Lung (tissue), 12 donors: ENCODE data around the gene FRMD4A. TPM values are rescaled to one million over a fixed set of nuclear protein-coding genes. Genes with fewer than 3 reads are reported as not detected.
A peak's percentile ranks its signal among the peaks of the same experiment; 100 is the strongest.

Experiments
- ATAC-seq: fragments of 200-7000 bp; cut with Tn5 transposase; one replicate; pipeline ENCODE4 v1.9.1; 2020; ENCODE audit warnings: moderate number of reproducible peaks; ENCODE audit not compliant: insufficient read depth, low FRiP score
- DNase-seq, 3 donors: peaks; one replicate each; pipeline ENCODE4 v3.0.0-alpha.2; 2013 to 2017
- H3K27ac ChIP-seq, 2 donors: one replicate each; pipeline ENCODE4 v1.5.1; 2013; ENCODE audit warnings: mild to moderate bottlenecking in 2 of 2, moderate library complexity in 2 of 2, control low read depth in 1 of 2, inconsistent platforms in 1 of 2, low read depth in 1 of 2, low read length in 1 of 2
- H3K27me3 ChIP-seq, 3 donors: one replicate each; pipeline ENCODE4 v1.5.1; 2013; ENCODE audit warnings: low read length in 2 of 3; ENCODE audit not compliant: control insufficient read depth in 3 of 3, insufficient read depth in 3 of 3
- H3K36me3 ChIP-seq, 4 donors: one replicate each; pipeline ENCODE4 v1.5.1; 2013; ENCODE audit warnings: low read length in 4 of 4, mild to moderate bottlenecking in 1 of 4, moderate library complexity in 1 of 4; ENCODE audit not compliant: control insufficient read depth in 4 of 4, insufficient read depth in 4 of 4
- H3K4me1 ChIP-seq, 5 donors: one replicate each; pipeline ENCODE4 v1.5.1; 2013; ENCODE audit warnings: low read length in 5 of 5, mild to moderate bottlenecking in 2 of 5, moderate library complexity in 1 of 5; ENCODE audit not compliant: control insufficient read depth in 5 of 5, insufficient read depth in 5 of 5
- H3K4me3 ChIP-seq: one replicate; pipeline ENCODE4 v1.5.1; 2013; ENCODE audit warnings: mild to moderate bottlenecking, control low read depth, moderate library complexity
- H3K9ac ChIP-seq, 2 donors: one replicate each; pipeline ENCODE4 v1.5.1; 2013; ENCODE audit warnings: low read length in 2 of 2, control low read depth in 1 of 2; ENCODE audit not compliant: insufficient read depth in 1 of 2
- H3K9me3 ChIP-seq, 4 donors: one replicate each; pipeline ENCODE4 v1.5.1; 2013; ENCODE audit warnings: low read length in 3 of 4, mild to moderate bottlenecking in 1 of 4, moderate library complexity in 1 of 4; ENCODE audit not compliant: control insufficient read depth in 4 of 4, insufficient read depth in 3 of 4
- CTCF ChIP-seq: IDR thresholded peaks from 2 replicates; pipeline ENCODE4 v1.5.1; 2012; ENCODE audit warnings: mild to moderate bottlenecking; ENCODE audit errors: control extremely low read depth, extremely low read depth
- WGBS, 2 donors: extraction: QIAGEN DNeasy Blood & Tissue Kit; methylation state at CpG; one replicate each; pipeline ENCODE4 v1.1.7; 2013; 5-methylcytosine and 5-hydroxymethylcytosine counted together
- polyA plus RNA-seq, 2 donors: library from polyadenylated mRNA; stranded (reverse); fragments of 200-250 nt; gene quantifications; one replicate each; pipeline ENCODE4 v1.2.1, GENCODE V29; 2013
- total RNA-seq, 2 donors: library from RNA; depleted of rRNA in 1 of 2; stranded (reverse); fragments of >200 nt in 1 of 2; gene quantifications; one replicate each; pipeline ENCODE4 v1.2.1, GENCODE V29; 2014 to 2021
- donor health status: control.
- donor health status: control.
- donor health status: Bipolar disorder and iron deficiency.
- donor health status: healthy.
- donor health status: DM: yes; HTN: yes; CAD: no.

Gene FRMD4A
- total and polyA plus RNA-seq, 4 donors, result 12.0 to 64.5 (median 29.3) TPM

- Histone ChIP-seq H3K9ac (no peak overlapping the region), H3K4me3 (no peak overlapping the region), H3K9me3 (no peaks in the 10 kb centered on the region), H3K27ac (peak overlapping the region in 1 of 2 donors; percentile 30), H3K4me1 (peaks cover 0 to 14% (median 6%) of the 10 kb centered on the region in 5 donors), H3K27me3 (no peaks in the 10 kb centered on the region), H3K36me3 (peaks cover 3 to 47% (median 32%) of the 10 kb centered on the region in 4 donors)
- ATAC-seq, result no peak
- TF ChIP-seq CTCF, result no peak
- 77 to 89% methylated on average over 6 of the region's 6 CpGs for WGBS, 2 donors
- DNase-seq, result no peak
Observed at GRCh38 chr10:13698217-13698616, 632.5 kb downstream of the FRMD4A start.

- Histone ChIP-seq H3K9ac (no peak overlapping the region), H3K27ac (peak overlapping the region in 1 of 2 donors; percentile 32)
Observed at GRCh38 chr10:13696071-13696470, 634.7 kb downstream of the FRMD4A start.

GRCh38 chr10:13695588-13695987 lies 635.1 kb downstream of the FRMD4A start:
- DNase-seq (no peak), ATAC-seq (no peak)
- peak overlapping the region in 1 of 2 donors; percentile 32 for H3K27ac ChIP-seq
- no peak overlapping the region for H3K4me3 ChIP-seq
- H3K4me1 ChIP-seq, result peaks cover 0 to 10% (median 0%) of the 10 kb centered on the region in 5 donors
- 65% methylated on average over 13 of the region's 13 CpGs for WGBS, 2 donors
- TF ChIP-seq CTCF, result no peak
- H3K36me3 ChIP-seq, result peaks cover 14 to 42% (median 35%) of the 10 kb centered on the region in 4 donors
- H3K9me3 ChIP-seq, result no peaks in the 10 kb centered on the region
- no peak overlapping the region for H3K9ac ChIP-seq
- no peaks in the 10 kb centered on the region for H3K27me3 ChIP-seq

More at GRCh38 chr10:13696071-13696470, 634.7 kb downstream of the FRMD4A start:
- 38 to 60% methylated on average over 9 of the region's 9 CpGs for WGBS, 2 donors
- peaks cover 11 to 44% (median 37%) of the 10 kb centered on the region in 4 donors for H3K36me3 ChIP-seq
- TF ChIP-seq CTCF, result no peak
- H3K4me1 ChIP-seq, result peaks cover 0 to 10% (median 0%) of the 10 kb centered on the region in 5 donors
- DNase-seq (no peak), ATAC-seq (no peak)
- no peaks in the 10 kb centered on the region for H3K9me3 ChIP-seq
- H3K27me3 ChIP-seq, result no peaks in the 10 kb centered on the region
- no peak overlapping the region for H3K4me3 ChIP-seq
